K562 (cell line): ENCODE data around the gene RAB39B. TPM values are rescaled to one million over a fixed set of nuclear protein-coding genes. Genes with fewer than 3 reads are reported as not detected.

ENCODE experiments used
- ATAC-seq: fragments of 200-7000 bp; cut with Tn5 transposase; 3 replicates; pipeline ENCODE4 v1.9.1; 2020; ENCODE audit warnings: moderate library complexity
- BruUV-seq: library from RNA; stranded (reverse); fragments of 400-500 nt; replicated peaks from 2 replicates; lab custom pipeline; 2021; lab: Mats Ljungman, UMichigan
- CTCF ChIA-PET: fragments of 300-600 bp; formaldehyde crosslinking; extraction: SDS; loops from one replicate; lab custom pipeline; 2021; ENCODE audit warnings: low intra/inter-chr PET ratio; lab: Yijun Ruan, JAX
- POLR2A ChIA-PET: fragments of 300-600, 350-650 bp; sonication (Branson Sonifier 250); formaldehyde crosslinking; extraction: SDS; loops from one replicate; lab custom pipeline; 2021; ENCODE audit warnings: antibody characterized with exemption, inconsistent platforms; lab: Yijun Ruan, JAX
- DNase-seq, 4 experiments: peaks; one replicate each; pipeline versions ENCODE4 v3.0.0 to v3.0.0-alpha.2; 2011 to 2018; ENCODE audit warnings: low spot score in 3 of 4, mixed read lengths in 3 of 4; ENCODE audit errors: extremely low read depth in 1 of 4
- FAIRE-seq: peaks from 2 replicates; lab custom pipeline; 2011; peaks lifted over from hg19 to GRCh38; lab: Jason Lieb, UNC
- H2AFZ ChIP-seq: 2 replicates; pipeline ENCODE4 v1.6.0; 2011; ENCODE audit warnings: low read depth, low read length, control low read depth, inconsistent platforms
- H3K27ac ChIP-seq: fragments of 200-600 bp; 3 replicates; pipeline ENCODE4 v1.8.0; 2011; ENCODE audit warnings: low read depth, mild to moderate bottlenecking, control low read depth, inconsistent platforms, low read length, moderate library complexity, mixed read lengths; ENCODE audit errors: extremely low read depth
- H3K27me3 ChIP-seq, 2 experiments: fragments of 300-600 bp in 1 of 2; 2 replicates in 1 of 2; 3 replicates in 1 of 2; pipeline versions ENCODE4 v1.6.0 to v1.8.0; 2011; ENCODE audit warnings: inconsistent platforms in 2 of 2, low read length in 2 of 2, mild to moderate bottlenecking in 1 of 2, mixed read lengths in 1 of 2, moderate library complexity in 1 of 2; ENCODE audit not compliant: control insufficient read depth in 2 of 2, insufficient read depth in 2 of 2
- H3K36me3 ChIP-seq: fragments of 300-600 bp; 3 replicates; pipeline ENCODE4 v1.8.0; 2011; ENCODE audit warnings: mild to moderate bottlenecking, low read length, inconsistent platforms; ENCODE audit not compliant: control insufficient read depth, insufficient read depth
- H3K4me1 ChIP-seq, 2 experiments: fragments of 200-600 bp in 1 of 2; replicated peaks in 1 of 2; 2 replicates in 1 of 2; 3 replicates in 1 of 2; pipeline versions ENCODE4 v1.5.1 to v1.8.0; 2011; ENCODE audit warnings: inconsistent platforms in 2 of 2, low read length in 2 of 2, mild to moderate bottlenecking in 1 of 2, mixed read lengths in 1 of 2, moderate library complexity in 1 of 2; ENCODE audit not compliant: control insufficient read depth in 2 of 2, insufficient read depth in 2 of 2
- H3K4me2 ChIP-seq: 2 replicates; pipeline ENCODE4 v1.6.1; 2011; ENCODE audit warnings: low read length, control low read depth, inconsistent platforms, mixed read lengths; ENCODE audit not compliant: insufficient read depth
- H3K4me3 ChIP-seq: fragments of 200-600 bp; sonication (generic), shearing (Covaris generic); 2 replicates; pipeline ENCODE4 v1.5.1; 2016; ENCODE audit warnings: control low read depth, inconsistent platforms
- H3K79me2 ChIP-seq: fragments of 200-600 bp; 3 replicates; pipeline ENCODE4 v1.8.0; 2011; ENCODE audit warnings: low read length, inconsistent platforms; ENCODE audit not compliant: control insufficient read depth, insufficient read depth
- H3K9ac ChIP-seq, 2 experiments: 2 replicates each; pipeline versions ENCODE4 v1.6.0 to v1.6.1; 2011; ENCODE audit warnings: low read depth in 2 of 2, low read length in 2 of 2, control low read depth in 1 of 2, inconsistent platforms in 1 of 2, mild to moderate bottlenecking in 1 of 2, mixed read lengths in 1 of 2; ENCODE audit not compliant: insufficient read depth in 1 of 2
- H3K9me1 ChIP-seq: one replicate; pipeline ENCODE4 v1.6.0; 2011; ENCODE audit warnings: inconsistent platforms, mild to moderate bottlenecking, low read length, moderate library complexity; ENCODE audit not compliant: control insufficient read depth, insufficient read depth
- H3K9me3 ChIP-seq: replicated peaks from 2 replicates; pipeline ENCODE4 v1.5.1; 2011; ENCODE audit warnings: low read depth, low read length, inconsistent platforms; ENCODE audit not compliant: control insufficient read depth, insufficient read depth
- H4K20me1 ChIP-seq: replicated peaks from 2 replicates; pipeline ENCODE4 v1.6.1; 2011; ENCODE audit warnings: low read length, inconsistent platforms, mixed read lengths; ENCODE audit not compliant: control insufficient read depth, insufficient read depth
- CREB3L1 ChIP-seq: fragments of 450-650 bp; IDR thresholded peaks from 2 replicates; pipeline ENCODE4 v1.6.1; 2014; ENCODE audit warnings: low read depth, mild to moderate bottlenecking, moderate library complexity, borderline replicate concordance
- DIDO1 ChIP-seq: fragments of 450-650 bp; IDR thresholded peaks from 2 replicates; pipeline ENCODE4 v1.6.1; 2016; ENCODE audit warnings: low read depth, missing biosample characterization, missing genetic modification characterization
- FUS ChIP-seq: fragments of 200-400 bp; formaldehyde crosslinking; optimal IDR thresholded peaks from 2 replicates; pipeline ENCODE3; 2017; ENCODE audit warnings: low read depth, low read length
- HES1 ChIP-seq: fragments of 450-650 bp; IDR thresholded peaks from 2 replicates; pipeline ENCODE4 v1.6.1; 2016; ENCODE audit warnings: low read depth, mild to moderate bottlenecking, moderate library complexity
- MYC ChIP-seq, 2 experiments: fragments of 250-450 bp in 1 of 2; sonication (Bioruptor Pico) in 1 of 2; IDR thresholded peaks; 2 replicates each; pipeline versions ENCODE4 v1.5.1 to v1.6.1; 2012 to 2021; ENCODE audit warnings: low read depth in 2 of 2, borderline replicate concordance in 1 of 2, improper control_type of control experiment in 1 of 2, low read length in 1 of 2, mild to moderate bottlenecking in 1 of 2, moderate library complexity in 1 of 2
- PPARD ChIP-seq: fragments of 250-450 bp; sonication (Bioruptor Pico); IDR thresholded peaks from 2 replicates; pipeline ENCODE4 v1.8.0; 2022; ENCODE audit warnings: inconsistent platforms, mild to moderate bottlenecking, moderate library complexity
- SIX5 ChIP-seq, 2 experiments: IDR thresholded peaks; 2 replicates each; pipeline ENCODE4 v1.6.1; 2011; ENCODE audit warnings: low read length in 2 of 2, borderline replicate concordance in 1 of 2, low read depth in 1 of 2, mild to moderate bottlenecking in 1 of 2, moderate library complexity in 1 of 2; ENCODE audit not compliant: insufficient read depth in 1 of 2
- THRAP3 ChIP-seq: fragments of 450-650 bp; IDR thresholded peaks from 2 replicates; pipeline ENCODE4 v1.6.1; 2016; ENCODE audit warnings: mild to moderate bottlenecking, inconsistent platforms, borderline replicate concordance
- ZSCAN32 ChIP-seq: fragments of 450-650 bp; formaldehyde crosslinking; IDR thresholded peaks from 2 replicates; pipeline ENCODE4 v1.4.0; 2020; ENCODE audit warnings: mild to moderate bottlenecking, moderate library complexity
- WGBS: fragments of 100-300 bp; shearing (Covaris generic); methylation state at CpG from one replicate; pipeline ENCODE4 v1.1.6; 2016; ENCODE audit warnings: low coverage, mixed read lengths; ENCODE audit not compliant: insufficient coverage; ENCODE audit errors: missing lambda C conversion rate; 5-methylcytosine and 5-hydroxymethylcytosine counted together
- in situ Hi-C: fragments of 300-500 bp; cut with MboI; formaldehyde crosslinking; loops from 4 replicates; pipeline ENCODE4 v1.15.0; 2018; ENCODE audit warnings: inconsistent platforms, mixed read lengths
- intact Hi-C: fragments of 100-400 bp; cut with micrococcal nuclease; formaldehyde crosslinking; loops from 2 replicates; pipeline ENCODE4 v1.14.2; 2022
- polyA plus RNA-seq, 8 experiments: library from polyadenylated mRNA; depleted of rRNA in 4 of 8; stranded (reverse) in 5 of 8; unstranded in 3 of 8; fragments of >200 nt; fragmentation: Nextera tagmentation in 2 of 8; fragmentation: Illumina TruSeq in 1 of 8; extraction: Ambion mirVana in 2 of 8; extraction: Trizol in 1 of 8; gene quantifications; 2 replicates each; pipeline versions ENCODE4 v1.2.1 to v1.2.3, GENCODE V29; 2011 to 2014; ENCODE audit warnings: inconsistent platforms in 1 of 8, missing spikeins in 1 of 8
- total RNA-seq, 7 experiments: library from RNA; depleted of rRNA in 6 of 7; stranded (reverse); fragments of >200 nt in 6 of 7; fragmentation: Illumina TruSeq in 2 of 7; extraction: Trizol in 2 of 7; gene quantifications; 2 replicates each; pipeline versions ENCODE4 v1.2.1 to v1.2.3, GENCODE V29; 2011 to 2021; ENCODE audit warnings: low replicate concordance in 1 of 7

Gene RAB39B
- total and polyA plus RNA-seq, 9 of the 15 experiments (the other 6 are each of a cell fraction or from before 2014, with no cell fraction given): 0.04 to 0.07 (median 0.04) TPM; not detected in 6

GRCh38 chrX:155262970-155263754, 1.1 kb downstream of the RAB39B start:
- no peak overlapping the region for H3K27ac ChIP-seq
- H3K27me3 ChIP-seq: no peaks in the 10 kb centered on the region
- H3K4me1 ChIP-seq: no peaks in the 10 kb centered on the region
- H3K4me3 ChIP-seq: no peak overlapping the region
- intact Hi-C loops (no loop called here), in situ Hi-C loops (no loop called here)
- no peaks in the 10 kb centered on the region for H3K79me2 ChIP-seq
- no peaks in the 10 kb centered on the region for H3K9me1 ChIP-seq
- no peaks in the 10 kb centered on the region for H3K9me3 ChIP-seq
- ChIA-PET POLR2A (no interaction called here), CTCF (no interaction called here)
- no peak overlapping the region for H2AFZ ChIP-seq
- no TSS peak for BruUV-seq
- DNase-seq (no peak), FAIRE-seq (no peak), ATAC-seq (no peak)
- no peaks in the 10 kb centered on the region for H4K20me1 ChIP-seq
- TF ChIP-seq HES1 (no peak), THRAP3 (no peak), PPARD (CRISPR knock-in tag) (no peak), FUS (no peak), DIDO1 (no peak), CREB3L1 (no peak), ZSCAN32 (CRISPR knock-in tag) (no peak), MYC (IDR thresholded peaks at IDR 0.05; ENCODE audit: low read depth, low read length) (no peak), MYC (CRISPR knock-in tag; IDR thresholded peaks at IDR 0.05; ENCODE audit: borderline replicate concordance, low read depth) (no peak), SIX5 (IDR thresholded peaks at IDR 0.05; ENCODE audit: borderline replicate concordance in 1 of 2, insufficient read depth in 1 of 2, low read depth in 1 of 2, low read length in 2 of 2) (no peak)
- no peak overlapping the region for H3K9ac ChIP-seq
- H3K36me3 ChIP-seq: no peaks in the 10 kb centered on the region
- WGBS: 27% methylated on average over 5 of the region's 5 CpGs
- no peak overlapping the region for H3K4me2 ChIP-seq
